RWPE2 (cell line): ENCODE measurements around the gene COMT.

ENCODE experiments used
- ATAC-seq: fragments of 200-7000 bp; cut with Tn5 transposase; 3 replicates; pipeline ENCODE4 v1.9.1; 2021; ENCODE audit warnings: low read depth
- DNase-seq: peaks from one replicate; pipeline ENCODE4 v3.0.0-alpha.2; 2020; ENCODE audit warnings: low spot score
- H3K27ac ChIP-seq: fragments of 450-650 bp; 2 replicates; pipeline ENCODE4 v1.5.1; 2017; ENCODE audit warnings: mild to moderate bottlenecking; ENCODE audit not compliant: poor library complexity, severe bottlenecking
- H3K27me3 ChIP-seq: fragments of 250-450 bp; sonication (Bioruptor Pico); 2 replicates; pipeline ENCODE4 v1.5.1; 2021; ENCODE audit warnings: mild to moderate bottlenecking, moderate library complexity; ENCODE audit not compliant: insufficient read depth, poor library complexity, severe bottlenecking
- H3K36me3 ChIP-seq: fragments of 250-450 bp; sonication (Bioruptor Pico); 2 replicates; pipeline ENCODE4 v1.5.1; 2020; ENCODE audit warnings: low read depth, mild to moderate bottlenecking, moderate library complexity
- H3K4me1 ChIP-seq: fragments of 250-450 bp; sonication (Bioruptor Pico); 2 replicates; pipeline ENCODE4 v1.5.1; 2021; ENCODE audit warnings: mild to moderate bottlenecking, moderate library complexity; ENCODE audit not compliant: insufficient read depth, poor library complexity, severe bottlenecking
- H3K4me3 ChIP-seq: fragments of 250-450 bp; sonication (Bioruptor Pico); 2 replicates; pipeline ENCODE4 v1.5.1; 2021; ENCODE audit warnings: mild to moderate bottlenecking, moderate library complexity; ENCODE audit not compliant: severe bottlenecking
- H3K9me3 ChIP-seq: fragments of 250-450 bp; sonication (Bioruptor Pico); 2 replicates; pipeline ENCODE4 v1.5.1; 2021; ENCODE audit warnings: mild to moderate bottlenecking, moderate library complexity; ENCODE audit not compliant: severe bottlenecking
- TF ChIP-seq, protein P1 (sequence below): fragments of 450-650 bp; IDR thresholded peaks from one replicate; pipeline ENCODE4 v1.5.1; 2017; ENCODE audit warnings: mild to moderate bottlenecking, moderate library complexity; ENCODE audit not compliant: poor library complexity, severe bottlenecking

COMT gene

GRCh38 chr22:19986410-19987341 is 45.1 kb downstream of the COMT start:
- Histone ChIP-seq H3K27me3 (no peaks in the 10 kb centered on the region), H3K9me3 (no peaks in the 10 kb centered on the region), H3K4me3 (peak overlapping the region; percentile 57), H3K27ac (peak overlapping the region; percentile 33), H3K36me3 (no peaks in the 10 kb centered on the region), H3K4me1 (peaks cover 23% of the 10 kb centered on the region)
- TF ChIP-seq, protein P1, sequence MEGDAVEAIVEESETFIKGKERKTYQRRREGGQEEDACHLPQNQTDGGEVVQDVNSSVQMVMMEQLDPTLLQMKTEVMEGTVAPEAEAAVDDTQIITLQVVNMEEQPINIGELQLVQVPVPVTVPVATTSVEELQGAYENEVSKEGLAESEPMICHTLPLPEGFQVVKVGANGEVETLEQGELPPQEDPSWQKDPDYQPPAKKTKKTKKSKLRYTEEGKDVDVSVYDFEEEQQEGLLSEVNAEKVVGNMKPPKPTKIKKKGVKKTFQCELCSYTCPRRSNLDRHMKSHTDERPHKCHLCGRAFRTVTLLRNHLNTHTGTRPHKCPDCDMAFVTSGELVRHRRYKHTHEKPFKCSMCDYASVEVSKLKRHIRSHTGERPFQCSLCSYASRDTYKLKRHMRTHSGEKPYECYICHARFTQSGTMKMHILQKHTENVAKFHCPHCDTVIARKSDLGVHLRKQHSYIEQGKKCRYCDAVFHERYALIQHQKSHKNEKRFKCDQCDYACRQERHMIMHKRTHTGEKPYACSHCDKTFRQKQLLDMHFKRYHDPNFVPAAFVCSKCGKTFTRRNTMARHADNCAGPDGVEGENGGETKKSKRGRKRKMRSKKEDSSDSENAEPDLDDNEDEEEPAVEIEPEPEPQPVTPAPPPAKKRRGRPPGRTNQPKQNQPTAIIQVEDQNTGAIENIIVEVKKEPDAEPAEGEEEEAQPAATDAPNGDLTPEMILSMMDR: no peak
- peak; percentile 69 for ATAC-seq
- DNase-seq: no peak

- Histone ChIP-seq H3K4me3 (no peak overlapping the region), H3K9me3 (no peaks in the 10 kb centered on the region), H3K27ac (no peak overlapping the region), H3K4me1 (peaks cover 22% of the 10 kb centered on the region), H3K36me3 (no peaks in the 10 kb centered on the region), H3K27me3 (no peaks in the 10 kb centered on the region)
- DNase-seq: no peak
- TF ChIP-seq, protein P1: no peak
- no peak for ATAC-seq
These were observed 46.1 kb downstream of the COMT start for GRCh38 chr22:19987394-19988306.

- DNase-seq: no peak
- H3K36me3 ChIP-seq: no peaks in the 10 kb centered on the region
- no peaks in the 10 kb centered on the region for H3K27me3 ChIP-seq
- ATAC-seq: no peak
- no peak overlapping the region for H3K4me3 ChIP-seq
- H3K4me1 ChIP-seq: peaks cover 15% of the 10 kb centered on the region
- H3K27ac ChIP-seq: no peak overlapping the region
- no peaks in the 10 kb centered on the region for H3K9me3 ChIP-seq
- TF ChIP-seq, protein P1: no peak
These were observed 46.8 kb downstream of the COMT start for GRCh38 chr22:19988331-19988808.

DNA sequence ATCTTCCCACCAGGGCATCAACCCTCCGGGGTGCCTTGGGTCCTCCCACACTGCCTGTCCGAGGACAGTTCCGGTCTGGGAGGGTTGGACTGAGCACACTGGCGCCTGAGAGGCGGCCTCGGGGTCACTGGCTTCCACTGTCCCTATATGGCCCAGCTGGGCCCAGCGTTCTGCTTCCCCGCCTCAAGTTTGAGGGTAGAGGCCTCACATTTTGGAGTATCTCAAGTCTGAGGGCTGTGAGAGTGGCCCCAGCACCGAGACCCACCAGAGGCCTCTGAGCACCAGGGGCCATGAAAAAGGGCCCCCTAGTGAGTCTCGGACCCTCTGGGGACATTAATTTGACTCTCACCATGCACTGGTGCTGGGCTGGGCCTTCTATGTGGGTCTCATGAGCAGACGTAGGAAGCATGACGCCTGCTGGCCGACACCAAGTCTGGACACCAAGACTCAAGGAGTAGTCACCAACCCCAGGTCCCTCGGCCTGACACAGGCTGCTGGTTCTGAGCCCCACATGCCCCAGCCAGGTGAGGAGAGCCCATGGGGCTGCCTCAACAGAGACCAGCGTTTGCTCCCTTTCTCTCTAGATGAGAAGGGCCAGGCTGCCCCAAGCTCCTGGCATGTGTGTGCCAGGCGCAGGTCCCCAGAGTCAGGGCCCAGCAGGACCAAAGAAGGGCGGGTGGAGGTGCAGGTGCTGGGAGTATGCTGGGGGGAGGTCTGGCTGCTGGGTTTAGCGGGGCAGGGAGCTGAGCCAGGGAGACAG is 47.6 kb downstream of the COMT start:
- TF ChIP-seq, protein P1: no peak
- Histone ChIP-seq H3K27me3 (no peaks in the 10 kb centered on the region), H3K27ac (no peak overlapping the region), H3K4me1 (peaks cover 7% of the 10 kb centered on the region), H3K9me3 (no peaks in the 10 kb centered on the region), H3K4me3 (no peak overlapping the region), H3K36me3 (no peaks in the 10 kb centered on the region)
- no peak for DNase-seq
- no peak for ATAC-seq
